Stimulated activated CD4-positive, alpha-beta T cell treated with anti-CD3 and anti-CD28 coated beads, Interleukin-4, amount 100 ng/mL, for 24 hours (primary cell): ENCODE results near the gene MCCC2.
A peak's percentile ranks its signal among the peaks of the same experiment; 100 is the strongest.
"Not testable (repeated sequence)": the region's sequence is repeated elsewhere in the genome, so short reads cannot be mapped to it uniquely, and the experiment has no call there.

Experiments used
- DNase-seq: peaks from one replicate; pipeline ENCODE4 v3.0.0-alpha.2; 2020

Gene MCCC2

DNA sequence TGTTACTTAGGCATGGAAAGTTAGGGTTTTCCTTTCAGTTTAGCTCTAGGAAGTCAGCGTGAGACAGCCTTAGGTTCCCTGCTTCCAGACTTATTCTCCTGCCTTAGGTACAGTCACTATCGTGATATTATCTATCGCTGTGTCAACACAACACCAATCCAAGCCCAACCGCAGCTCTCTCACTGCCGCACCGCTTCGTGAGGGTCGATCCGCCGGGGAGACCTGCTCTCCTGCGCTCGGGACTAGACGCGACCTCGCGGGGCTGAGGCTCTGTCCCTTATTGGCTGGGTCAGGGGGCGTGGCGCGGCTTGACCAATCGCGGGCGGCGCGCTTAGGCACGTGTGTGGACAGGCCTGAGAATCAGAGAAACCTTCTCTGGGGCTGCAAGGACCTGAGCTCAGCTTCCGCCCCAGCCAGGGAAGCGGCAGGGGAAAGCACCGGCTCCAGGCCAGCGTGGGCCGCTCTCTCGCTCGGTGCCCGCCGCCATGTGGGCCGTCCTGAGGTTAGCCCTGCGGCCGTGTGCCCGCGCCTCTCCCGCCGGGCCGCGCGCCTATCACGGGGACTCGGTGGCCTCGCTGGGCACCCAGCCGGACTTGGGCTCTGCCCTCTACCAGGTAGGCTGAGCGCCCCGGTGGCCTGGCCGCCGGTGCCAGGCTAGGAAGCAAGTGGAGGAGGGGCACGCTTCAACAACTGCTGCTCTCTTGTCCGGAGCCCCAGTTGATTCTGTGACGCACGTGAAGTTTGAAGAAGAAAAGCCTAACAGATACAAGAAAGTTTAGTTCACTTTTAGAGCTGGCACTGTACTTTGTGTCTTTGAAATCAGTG lies at the start of gene MCCC2:
MCCC2 (plus strand) TSS at position 400 of the 825 bp plus-strand sequence; CDS start at position 486, 86 bp downstream.
- DNase-seq = peak; percentile 97

DNA sequence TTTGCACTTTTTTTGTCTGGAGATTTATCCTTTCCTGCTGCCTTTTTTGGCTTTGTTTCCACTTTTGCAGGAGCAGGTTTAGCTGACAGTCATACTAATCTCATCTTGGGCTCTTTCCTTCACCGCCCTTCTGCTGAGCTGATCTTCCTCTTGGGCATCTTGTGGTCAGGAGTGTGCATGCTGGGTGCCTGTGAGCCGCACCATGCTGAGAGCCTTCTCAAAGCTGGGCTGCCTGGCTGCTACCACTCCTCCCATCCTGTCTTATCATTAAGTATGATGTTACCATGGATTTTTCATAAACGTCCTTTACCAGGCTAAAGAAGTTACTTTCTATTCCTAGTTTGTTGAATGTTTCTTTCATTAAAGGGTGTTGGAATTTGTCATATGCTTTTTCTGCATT lies 49.5 kb upstream of the MCCC2 start:
- no peak for DNase-seq

DNA sequence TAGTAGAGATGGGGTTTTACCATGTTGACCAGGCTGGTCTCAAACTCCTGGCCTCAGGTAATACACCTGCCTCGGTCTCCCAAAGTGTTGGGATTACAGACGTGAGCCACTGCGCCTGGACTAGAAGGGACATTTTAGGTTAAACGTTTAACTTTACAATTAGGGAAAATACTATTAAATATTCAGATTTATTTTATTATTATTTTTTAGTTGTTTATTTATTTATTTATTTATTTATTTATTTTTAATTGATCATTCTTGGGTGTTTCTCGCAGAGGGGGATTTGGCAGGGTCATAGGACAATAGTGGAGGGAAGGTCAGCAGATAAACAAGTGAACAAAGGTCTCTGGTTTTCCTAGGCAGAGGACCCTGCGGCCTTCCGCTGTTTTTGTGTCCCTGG lies 36.3 kb upstream of the MCCC2 start:
- DNase-seq = not testable (repeated sequence)

DNA sequence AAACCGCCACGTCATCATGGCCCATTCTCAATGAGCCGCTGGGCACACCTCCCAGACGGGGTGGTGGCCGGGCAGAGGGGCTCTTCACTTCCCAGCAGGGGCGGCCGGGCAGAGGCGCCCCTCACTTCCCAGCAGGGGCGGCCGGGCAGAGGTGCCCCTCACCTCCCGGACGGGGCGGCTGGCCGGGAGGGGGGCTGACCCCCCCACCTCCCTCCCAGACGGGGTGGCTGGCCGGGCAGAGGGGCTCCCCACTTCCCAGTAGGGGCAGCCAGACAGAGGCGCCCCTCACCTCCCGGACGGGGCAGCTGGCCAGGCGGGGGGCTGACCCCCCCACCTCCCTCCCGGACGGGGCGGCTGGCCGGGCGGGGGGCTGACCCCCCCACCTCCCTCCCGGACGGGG lies 35.6 kb upstream of the MCCC2 start:
- not testable (repeated sequence) for DNase-seq

GRCh38 chr5:71552026-71552749 lies 35.0 kb upstream of the MCCC2 start:
- not testable (repeated sequence) for DNase-seq

GRCh38 chr5:71563161-71563560 lies 24.0 kb upstream of the MCCC2 start:
- no peak for DNase-seq

DNA sequence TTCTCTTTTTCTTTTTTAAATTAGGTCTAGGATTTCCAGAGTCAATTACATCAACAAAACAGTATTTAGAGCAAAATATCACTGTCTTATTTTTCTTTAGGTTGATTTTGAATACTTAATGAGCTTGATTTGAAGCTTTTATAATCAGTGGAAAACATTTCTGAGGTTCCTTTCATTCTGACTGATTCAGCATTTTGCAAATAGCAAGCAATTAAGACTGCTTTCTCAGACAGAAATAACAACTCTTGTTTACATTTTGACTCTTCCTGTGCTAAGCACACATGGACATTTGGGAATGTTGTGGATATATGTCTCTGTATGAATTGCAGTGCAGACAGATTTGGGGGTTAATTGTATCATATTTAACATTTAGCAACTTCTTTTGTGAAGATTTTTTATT lies 22.2 kb upstream of the MCCC2 start:
- DNase-seq = no peak

DNA sequence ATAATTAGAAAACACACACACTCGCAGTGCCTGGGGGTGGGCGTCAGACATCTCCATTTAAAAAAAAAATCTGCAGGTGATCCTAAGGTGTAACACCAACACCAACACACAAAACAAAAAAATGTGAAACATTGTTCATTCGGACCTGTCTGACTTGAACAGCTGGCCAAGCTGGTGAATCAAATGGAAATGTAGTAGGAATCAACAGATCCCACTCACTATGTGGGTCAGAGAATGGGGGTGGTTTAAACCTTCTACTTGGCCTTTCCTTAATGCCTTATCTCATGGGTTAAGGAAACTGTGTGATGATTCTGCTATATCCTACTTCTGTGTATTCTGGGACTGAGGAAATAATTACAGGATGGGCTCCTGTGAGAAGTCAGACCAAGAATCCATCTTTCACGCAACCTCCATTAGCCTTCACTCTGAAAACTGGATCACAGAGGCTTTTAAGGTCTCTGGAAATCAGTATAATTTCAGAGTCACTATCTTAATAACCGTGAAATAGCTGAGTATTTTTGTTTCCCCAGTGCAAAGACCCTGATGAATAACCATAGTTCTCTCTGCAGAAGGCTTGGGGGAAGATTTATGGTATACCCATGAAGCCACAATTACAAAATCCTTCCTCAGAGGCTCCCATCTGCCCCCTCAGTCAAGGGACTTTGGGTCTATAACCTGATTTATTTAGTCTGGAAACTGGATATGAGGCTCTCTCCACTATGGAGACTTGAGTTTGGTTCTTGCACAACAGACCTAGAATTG lies 17.2 kb upstream of the MCCC2 start:
- no peak for DNase-seq

- not testable (repeated sequence) for DNase-seq
Observed at GRCh38 chr5:71571811-71572210, 15.3 kb upstream of the MCCC2 start.

DNA sequence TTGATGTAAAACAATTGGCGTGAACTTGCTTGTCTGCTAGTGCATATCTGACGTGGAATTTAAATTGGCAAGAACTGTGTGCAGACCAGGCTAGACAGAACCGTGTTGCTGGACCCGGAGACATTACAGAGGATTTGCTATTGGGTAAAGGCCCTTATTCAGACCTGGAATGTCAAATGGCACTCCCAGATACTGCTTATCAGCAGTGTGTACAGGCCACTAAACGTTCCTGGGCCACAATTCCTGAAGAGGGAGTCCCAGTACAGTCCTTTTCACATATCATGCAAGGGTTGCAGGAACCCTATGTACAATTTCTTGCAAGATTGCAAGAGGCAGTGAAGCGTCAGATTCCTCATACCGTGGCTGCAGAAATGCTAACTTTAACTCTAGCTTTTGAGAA lies 13.5 kb upstream of the MCCC2 start:
- no peak for DNase-seq

- DNase-seq = not testable (repeated sequence)
Observed at GRCh38 chr5:71575588-71575987, 11.6 kb upstream of the MCCC2 start.

DNA sequence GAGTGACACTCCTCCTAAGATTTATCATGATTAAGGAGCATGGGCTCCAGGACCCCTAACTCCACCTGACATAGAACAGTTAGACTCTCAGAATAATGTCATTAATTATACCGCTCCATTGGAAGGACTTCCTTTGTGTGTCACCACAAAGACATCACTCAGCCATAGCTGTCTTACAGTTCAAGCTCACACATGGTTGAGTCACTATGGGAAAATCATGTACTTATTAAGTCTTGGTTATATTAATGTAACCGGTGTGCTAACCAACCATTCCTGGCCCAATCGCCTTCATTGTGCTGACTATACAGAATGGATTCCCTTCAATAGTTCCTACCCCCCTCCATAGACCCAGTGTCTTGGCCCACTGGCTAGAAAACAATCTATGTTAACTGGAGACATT lies 10.9 kb upstream of the MCCC2 start:
- no peak for DNase-seq

- DNase-seq = not testable (repeated sequence)
Observed at GRCh38 chr5:71577839-71578238, 9.3 kb upstream of the MCCC2 start.

DNA sequence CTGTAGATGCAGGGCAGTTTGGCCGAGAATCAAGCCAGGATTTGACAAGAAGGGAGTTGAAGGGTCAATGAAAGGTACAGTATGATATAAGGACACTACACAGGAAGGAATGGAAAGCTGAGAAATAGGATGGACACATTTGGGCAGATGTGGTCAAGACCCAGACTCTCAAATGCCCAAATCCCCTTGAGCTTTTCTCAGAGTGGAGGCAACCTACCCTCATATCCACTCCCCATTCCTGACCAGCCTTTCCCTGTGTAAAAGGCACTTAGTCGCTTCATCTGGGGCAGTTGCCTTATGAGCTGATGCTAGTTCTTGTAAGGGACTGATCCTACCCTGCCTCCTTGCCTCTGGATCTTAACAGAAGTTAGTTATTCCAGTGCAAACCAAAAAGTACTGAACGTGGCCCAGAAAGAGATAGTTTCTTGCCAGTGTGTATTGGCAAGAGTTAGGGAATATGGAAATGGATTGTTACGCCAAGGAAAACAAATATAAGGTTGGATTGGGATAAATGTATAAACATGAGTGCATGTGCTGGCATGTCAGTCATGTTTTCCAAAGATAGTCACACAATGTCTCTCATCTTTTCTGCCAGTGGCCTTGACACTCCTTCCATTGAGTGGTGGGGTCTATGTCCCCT lies 4.1 kb upstream of the MCCC2 start:
- no peak for DNase-seq

GRCh38 chr5:71586052-71586940 lies 844 bp upstream of the MCCC2 start:
- DNase-seq = no peak

- peak; percentile 5 for DNase-seq
Observed at GRCh38 chr5:71587766-71588532, 809 bp downstream of the MCCC2 start.

GRCh38 chr5:71588533-71588885 lies 1.4 kb downstream of the MCCC2 start:
- no peak for DNase-seq

DNA sequence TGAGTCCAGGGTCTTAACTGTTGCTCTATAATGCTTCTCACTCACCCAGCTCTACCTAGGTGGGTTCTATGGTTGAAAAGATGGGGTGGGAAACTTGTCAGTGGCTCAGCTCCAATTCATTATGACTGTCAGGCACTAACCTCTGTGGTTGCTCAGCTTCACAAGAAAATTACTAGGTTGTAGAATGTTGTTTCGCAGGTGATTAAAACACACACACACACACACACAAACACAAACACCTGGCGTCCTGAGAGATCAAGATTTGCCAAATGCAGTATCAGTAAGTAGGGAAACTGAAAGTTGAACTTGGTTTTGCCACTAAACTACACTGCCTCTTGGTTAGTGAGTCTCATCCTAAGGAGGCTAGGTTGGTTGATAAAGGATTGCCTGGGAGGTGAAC lies 2.8 kb downstream of the MCCC2 start:
- DNase-seq = no peak

DNA sequence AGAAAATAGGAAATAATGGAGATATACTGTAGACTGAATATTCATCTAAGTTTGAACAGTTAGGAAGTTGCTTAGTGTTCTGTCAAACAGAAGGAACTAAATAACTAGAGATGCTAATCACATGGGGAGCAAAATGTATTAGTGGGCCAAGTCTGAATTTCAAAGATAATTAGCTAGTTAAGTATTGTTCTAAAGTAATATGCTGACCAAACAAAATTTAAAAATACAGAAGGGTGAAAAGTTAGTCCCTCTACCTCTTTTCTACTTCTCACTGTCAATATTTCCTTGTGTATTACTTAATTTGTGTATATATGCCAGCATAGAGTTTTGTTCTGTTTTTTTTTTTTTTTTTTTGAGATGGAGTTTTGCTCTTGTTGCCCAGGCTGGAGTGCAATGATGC lies 4.0 kb downstream of the MCCC2 start:
- DNase-seq = no peak

- DNase-seq = no peak
Observed at GRCh38 chr5:71596169-71596568, 9.0 kb downstream of the MCCC2 start.

DNA sequence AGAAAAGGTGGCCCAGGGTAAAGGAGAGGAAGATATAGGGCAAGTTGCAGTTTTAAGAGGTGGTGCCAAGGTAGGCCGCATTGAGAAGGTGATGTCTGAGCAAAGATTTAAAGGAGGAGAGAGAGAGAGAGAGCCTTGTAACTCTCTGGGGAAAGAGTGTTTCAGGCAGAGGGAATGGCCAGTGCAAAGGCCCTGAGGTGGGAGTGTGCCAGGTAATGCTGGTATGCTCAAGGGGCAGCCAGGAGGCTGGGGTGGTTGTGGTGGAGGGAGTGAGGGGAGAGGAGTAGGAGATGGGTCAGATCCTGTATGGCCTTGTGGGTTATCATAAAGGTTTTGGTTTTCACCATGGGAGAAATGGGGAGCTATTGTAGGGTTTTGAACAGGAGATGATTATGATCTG lies 9.9 kb downstream of the MCCC2 start:
- DNase-seq = no peak
